IMR-90 (cell line): Measurements from ENCODE around the gene PNPLA5. TPM values are rescaled to one million over a fixed set of nuclear protein-coding genes. Genes with fewer than 3 reads are reported as not detected.

Experiments used
- ATAC-seq: fragments of 200-7000 bp; cut with Tn5 transposase; 2 replicates; pipeline ENCODE4 v1.9.1; 2020; ENCODE audit warnings: low read depth, mild to moderate bottlenecking, moderate library complexity
- BruUV-seq: library from RNA; stranded (reverse); fragments of 400-500 nt; replicated peaks from 2 replicates; lab custom pipeline; 2021; lab: Mats Ljungman, UMichigan
- CTCF ChIA-PET: fragments of 300-600 bp; formaldehyde crosslinking; extraction: SDS; loops from one replicate; lab custom pipeline; 2021; ENCODE audit warnings: antibody characterized with exemption; lab: Yijun Ruan, JAX
- POLR2A ChIA-PET: fragments of 300-600 bp; sonication (Branson Sonifier 250); formaldehyde crosslinking; loops from one replicate; lab custom pipeline; 2022; ENCODE audit warnings: antibody characterized with exemption; ENCODE audit not compliant: unreplicated experiment; lab: Charles Lee
- DNase-seq: peaks from one replicate; pipeline ENCODE4 v3.0.0; 2013
- H2AFZ ChIP-seq: replicated peaks from 2 replicates; pipeline ENCODE3; 2013; ENCODE audit warnings: low read length, mild to moderate bottlenecking; ENCODE audit not compliant: poor library complexity
- H2AK5ac ChIP-seq: 2 replicates; pipeline ENCODE4 v1.6.1; 2013; ENCODE audit warnings: low read depth, low read length, inconsistent platforms
- H2AK9ac ChIP-seq: replicated peaks from 2 replicates; pipeline ENCODE3; 2013; ENCODE audit warnings: mild to moderate bottlenecking, low read depth, low read length, moderate library complexity; ENCODE audit not compliant: poor library complexity
- H2BK120ac ChIP-seq: 2 replicates; pipeline ENCODE4 v1.6.1; 2013; ENCODE audit warnings: low read depth, low read length, inconsistent platforms
- H2BK15ac ChIP-seq: 3 replicates; pipeline ENCODE4 v1.6.1; 2013; ENCODE audit warnings: low read depth, low read length, inconsistent platforms
- H2BK20ac ChIP-seq: 2 replicates; pipeline ENCODE4 v1.6.1; 2013; ENCODE audit warnings: low read depth, mild to moderate bottlenecking, inconsistent platforms, low read length, moderate library complexity
- H2BK5ac ChIP-seq: 2 replicates; pipeline ENCODE4 v1.6.1; 2013; ENCODE audit warnings: mild to moderate bottlenecking, low read depth, low read length, inconsistent platforms; ENCODE audit not compliant: poor library complexity, severe bottlenecking
- H3K14ac ChIP-seq: replicated peaks from 2 replicates; pipeline ENCODE4 v1.6.1; 2013; ENCODE audit warnings: low read depth, low read length, inconsistent platforms
- H3K18ac ChIP-seq: 2 replicates; pipeline ENCODE4 v1.6.1; 2013; ENCODE audit warnings: low read depth, low read length, control low read depth
- H3K23ac ChIP-seq: 2 replicates; pipeline ENCODE4 v1.6.1; 2013; ENCODE audit warnings: low read depth, low read length, inconsistent platforms
- H3K27ac ChIP-seq: 2 replicates; pipeline ENCODE4 v1.5.1; 2013; ENCODE audit warnings: mild to moderate bottlenecking, control low read depth, low read length; ENCODE audit not compliant: insufficient read depth
- H3K27me3 ChIP-seq: 2 replicates; pipeline ENCODE4 v1.6.1; 2013; ENCODE audit warnings: low read length; ENCODE audit not compliant: control insufficient read depth, insufficient read depth
- H3K36me3 ChIP-seq: 2 replicates; pipeline ENCODE4 v1.6.1; 2013; ENCODE audit warnings: low read length, mixed read lengths; ENCODE audit not compliant: control insufficient read depth, insufficient read depth
- H3K4ac ChIP-seq: 2 replicates; pipeline ENCODE4 v1.6.1; 2013; ENCODE audit warnings: low read depth, low read length, inconsistent platforms
- H3K4me1 ChIP-seq: 2 replicates; pipeline ENCODE4 v1.6.1; 2013; ENCODE audit warnings: low read length, mixed read lengths; ENCODE audit not compliant: control insufficient read depth, insufficient read depth
- H3K4me2 ChIP-seq: 2 replicates; pipeline ENCODE4 v1.6.1; 2013; ENCODE audit warnings: low read depth, mild to moderate bottlenecking, control low read depth, low read length, moderate library complexity
- H3K4me3 ChIP-seq: 2 replicates; pipeline ENCODE4 v1.5.1; 2013; ENCODE audit warnings: low read depth, mild to moderate bottlenecking, control low read depth, low read length, moderate library complexity; ENCODE audit not compliant: insufficient read depth
- H3K56ac ChIP-seq: 2 replicates; pipeline ENCODE4 v1.6.1; 2013; ENCODE audit warnings: low read length, inconsistent platforms; ENCODE audit not compliant: insufficient read depth; ENCODE audit errors: extremely low read depth
- H3K79me1 ChIP-seq, 2 experiments: 2 replicates each; pipeline ENCODE4 v1.6.1; 2013; ENCODE audit warnings: low read length in 2 of 2, inconsistent platforms in 1 of 2, low read depth in 1 of 2
- H3K9ac ChIP-seq: 2 replicates; pipeline ENCODE4 v1.6.1; 2013; ENCODE audit warnings: low read depth, low read length, control low read depth
- H3K9me1 ChIP-seq: 2 replicates; pipeline ENCODE4 v1.6.1; 2013; ENCODE audit warnings: low read length, inconsistent platforms; ENCODE audit not compliant: insufficient read depth
- H3K9me3 ChIP-seq: 2 replicates; pipeline ENCODE4 v1.6.1; 2013; ENCODE audit warnings: low read length; ENCODE audit not compliant: control insufficient read depth, insufficient read depth
- H4K20me1 ChIP-seq: 2 replicates; pipeline ENCODE4 v1.6.1; 2013; ENCODE audit warnings: low read length, inconsistent platforms; ENCODE audit not compliant: insufficient read depth
- H4K5ac ChIP-seq: 2 replicates; pipeline ENCODE4 v1.6.1; 2013; ENCODE audit warnings: mild to moderate bottlenecking, low read depth, low read length, control low read depth
- H4K8ac ChIP-seq, 2 experiments: 2 replicates each; pipeline ENCODE4 v1.6.1; 2013; ENCODE audit warnings: low read depth in 2 of 2, low read length in 2 of 2, control low read depth in 1 of 2, inconsistent platforms in 1 of 2
- H4K91ac ChIP-seq: 2 replicates; pipeline ENCODE4 v1.6.1; 2013; ENCODE audit warnings: low read depth, low read length, inconsistent platforms; ENCODE audit not compliant: insufficient read depth
- CEBPB ChIP-seq: IDR thresholded peaks from 2 replicates; pipeline ENCODE4 v1.6.1; 2012; ENCODE audit warnings: low read depth, low read length, improper control_type of control experiment
- FOS ChIP-seq: fragments of 150-350 bp; IDR thresholded peaks from 2 replicates; pipeline ENCODE4 v1.6.1; 2016; ENCODE audit warnings: low read depth, low read length
- NFE2L2 ChIP-seq: fragments of 150-350 bp; IDR thresholded peaks from 2 replicates; pipeline ENCODE4 v1.6.1; 2016; ENCODE audit warnings: low read depth, mild to moderate bottlenecking, low read length
- POLR2A ChIP-seq: IDR thresholded peaks from 2 replicates; pipeline ENCODE4 v1.6.1; 2012; ENCODE audit warnings: mild to moderate bottlenecking, low read depth, low read length
- RAD21 ChIP-seq: IDR thresholded peaks from 2 replicates; pipeline ENCODE4 v1.6.1; 2012; ENCODE audit warnings: low read length, improper control_type of control experiment
- RCOR1 ChIP-seq: IDR thresholded peaks from 2 replicates; pipeline ENCODE4 v1.6.1; 2012; ENCODE audit warnings: mild to moderate bottlenecking, low read length, improper control_type of control experiment; ENCODE audit not compliant: insufficient replicate concordance
- SMC3 ChIP-seq: fragments of 150-350 bp; IDR thresholded peaks from 2 replicates; pipeline ENCODE4 v1.6.1; 2016; ENCODE audit warnings: low read depth, mild to moderate bottlenecking, antibody characterized with exemption, low read length, moderate library complexity
- WGBS, 2 experiments: methylation state at CpG; one replicate each; pipeline versions ENCODE4 v1.1.5 to v1.1.7; 2013; ENCODE audit warnings: missing lambda C conversion rate in 2 of 2; ENCODE audit not compliant: insufficient read length in 1 of 2; ENCODE audit errors: extremely low coverage in 2 of 2; 5-methylcytosine and 5-hydroxymethylcytosine counted together
- dilution Hi-C: fragments of 300-500 bp; cut with HindIII; formaldehyde crosslinking; loops from one replicate; pipeline ENCODE4 v1.14.3; 2018; ENCODE audit warnings: low sequenced_read_pairs; ENCODE audit not compliant: unreplicated experiment
- in situ Hi-C: fragments of 300-500 bp; cut with MboI; formaldehyde crosslinking; loops from 3 replicates; pipeline ENCODE4 v1.14.3; 2019; ENCODE audit warnings: low sequenced_read_pairs, inconsistent platforms, mixed read lengths
- intact Hi-C: fragments of 100-400 bp; cut with micrococcal nuclease; formaldehyde crosslinking; loops from 2 replicates; pipeline ENCODE4 v1.10.0; 2022
- polyA plus RNA-seq, 3 experiments: library from polyadenylated mRNA; depleted of rRNA; stranded (reverse); fragments of >200 nt; gene quantifications; 2 replicates each; pipeline ENCODE4 v1.2.3, GENCODE V29; 2012; ENCODE audit warnings: low replicate concordance in 1 of 3
- total RNA-seq: library from RNA; depleted of rRNA; stranded (reverse); fragments of >200 nt; gene quantifications from 2 replicates; pipeline ENCODE4 v1.2.3, GENCODE V29; 2012

The PNPLA5 gene
- total and polyA plus RNA-seq, 2 of the 4 experiments (the other 2 are of a cell fraction): 0.18 to 0.44 TPM

DNA sequence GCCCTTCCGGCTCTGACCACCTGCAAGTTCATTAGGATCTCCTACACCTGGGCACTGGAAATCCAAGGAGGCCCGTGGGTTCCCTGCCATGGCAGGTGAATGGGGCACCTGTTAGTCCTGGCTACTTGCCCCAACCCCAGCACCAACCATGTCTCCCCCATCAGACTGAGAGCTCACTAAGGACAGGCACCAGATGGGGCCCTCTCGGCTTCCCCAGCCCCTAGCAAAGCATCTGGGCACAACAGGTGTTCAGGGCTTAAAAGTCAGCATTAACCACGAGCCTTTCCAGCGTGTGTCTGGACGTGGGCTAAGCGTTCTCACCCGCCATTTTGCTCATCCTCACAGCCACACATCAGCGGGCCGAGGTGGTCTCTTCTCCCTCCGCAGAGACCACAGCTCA, 31.7 kb downstream of the PNPLA5 start:
- DNase-seq: no peak
- intact Hi-C loops: no loop called here
- no peak for TF ChIP-seq NFE2L2
- no peak for TF ChIP-seq RAD21
- TF ChIP-seq FOS: no peak
- TF ChIP-seq POLR2A: no peak
- no peak for TF ChIP-seq RCOR1
- no peak for TF ChIP-seq SMC3
- TF ChIP-seq CEBPB: no peak

More for the DNA sequence above, 31.7 kb downstream of the PNPLA5 start:
- H4K91ac ChIP-seq: no peak overlapping the region
- dilution Hi-C loops: no loop called here
- no peak overlapping the region for H2BK20ac ChIP-seq
- no peak overlapping the region for H3K56ac ChIP-seq
- no peaks in the 10 kb centered on the region for H4K20me1 ChIP-seq
- no peaks in the 10 kb centered on the region for H3K9me3 ChIP-seq
- no TSS peak for BruUV-seq
- H2BK15ac ChIP-seq: no peak overlapping the region
- H3K9ac ChIP-seq: no peak overlapping the region
- no peak overlapping the region for H2AK9ac ChIP-seq
- H2AK5ac ChIP-seq: no peak overlapping the region
- H4K8ac ChIP-seq: no peak overlapping the region
- H3K36me3 ChIP-seq: no peaks in the 10 kb centered on the region
- H3K4me1 ChIP-seq: no peaks in the 10 kb centered on the region
- H3K4ac ChIP-seq: no peak overlapping the region
- H3K14ac ChIP-seq: no peak overlapping the region
- H3K9me1 ChIP-seq: no peaks in the 10 kb centered on the region
- WGBS, 2 experiments: 90% methylated on average over 2 of the region's 11 CpGs; no CpG with 5 or more reads in 1 of the 2 experiments
- CTCF ChIA-PET: no interaction called here
- ATAC-seq: no peak
- no peak overlapping the region for H3K4me3 ChIP-seq
- POLR2A ChIA-PET: no interaction called here
- H3K23ac ChIP-seq: no peak overlapping the region
- no peak overlapping the region for H2BK120ac ChIP-seq
- H2AFZ ChIP-seq: no peak overlapping the region
- no peak overlapping the region for H2BK5ac ChIP-seq
- H3K79me1 ChIP-seq: peaks cover 0 to 4% of the 10 kb centered on the region in 2 experiments; a peak in 2 of 4 replicates
- H3K27me3 ChIP-seq: peaks cover 6% of the 10 kb centered on the region
- H3K27ac ChIP-seq: no peak overlapping the region
- H3K4me2 ChIP-seq: no peak overlapping the region
- in situ Hi-C loops: no loop called here
- no peak overlapping the region for H3K18ac ChIP-seq
- no peak overlapping the region for H4K5ac ChIP-seq
